Measurements from ENCODE around the gene CD82.

CD82 gene

GRCh38 chr11:44624761-44625221, 59.3 kb downstream of the CD82 start:
- no peak overlapping the region for H3K4me3 ChIP-seq (ENCODE audit: low read length)
- TF ChIP-seq ZNF274 (IDR thresholded peaks at IDR 0.05; ENCODE audit: low read depth, low read length): no peak

- H3K4me3 ChIP-seq (ENCODE audit: low read length): no peak overlapping the region
- no peak for TF ChIP-seq ZNF274 (IDR thresholded peaks at IDR 0.05; ENCODE audit: low read depth, low read length)
Measured at GRCh38 chr11:44625759-44626523, 60.5 kb downstream of the CD82 start.

GRCh38 chr11:44626645-44627044, 61.2 kb downstream of the CD82 start:
- no peak for TF ChIP-seq ZNF274 (IDR thresholded peaks at IDR 0.05; ENCODE audit: low read depth, low read length)
- H3K4me3 ChIP-seq (ENCODE audit: low read length): no peak overlapping the region

GRCh38 chr11:44627165-44627789, 61.8 kb downstream of the CD82 start:
- no peak for TF ChIP-seq ZNF274 (IDR thresholded peaks at IDR 0.05; ENCODE audit: low read depth, low read length)
- H3K4me3 ChIP-seq (ENCODE audit: low read length): no peak overlapping the region

GRCh38 chr11:44627911-44628729, 62.7 kb downstream of the CD82 start:
- no peak for TF ChIP-seq ZNF274 (IDR thresholded peaks at IDR 0.05; ENCODE audit: low read depth, low read length)
- H3K4me3 ChIP-seq (ENCODE audit: low read length): no peak overlapping the region

GRCh38 chr11:44628730-44629700, 63.6 kb downstream of the CD82 start:
- TF ChIP-seq ZNF274 (IDR thresholded peaks at IDR 0.05; ENCODE audit: low read depth, low read length): no peak
- no peak overlapping the region for H3K4me3 ChIP-seq (ENCODE audit: low read length)

- no peak for TF ChIP-seq ZNF274 (IDR thresholded peaks at IDR 0.05; ENCODE audit: low read depth, low read length)
- no peak overlapping the region for H3K4me3 ChIP-seq (ENCODE audit: low read length)
Measured at GRCh38 chr11:44629732-44630345, 64.4 kb downstream of the CD82 start.

GRCh38 chr11:44630511-44631210, 65.2 kb downstream of the CD82 start:
- no peak for TF ChIP-seq ZNF274 (IDR thresholded peaks at IDR 0.05; ENCODE audit: low read depth, low read length)
- no peak overlapping the region for H3K4me3 ChIP-seq (ENCODE audit: low read length)

- no peak overlapping the region for H3K4me3 ChIP-seq (ENCODE audit: low read length)
- no peak for TF ChIP-seq ZNF274 (IDR thresholded peaks at IDR 0.05; ENCODE audit: low read depth, low read length)
Measured at GRCh38 chr11:44631831-44632230, 66.4 kb downstream of the CD82 start.

- no peak for TF ChIP-seq ZNF274 (IDR thresholded peaks at IDR 0.05; ENCODE audit: low read depth, low read length)
- H3K4me3 ChIP-seq (ENCODE audit: low read length): no peak overlapping the region
Measured at GRCh38 chr11:44632466-44633123, 67.1 kb downstream of the CD82 start.

- TF ChIP-seq ZNF274 (IDR thresholded peaks at IDR 0.05; ENCODE audit: low read depth, low read length): no peak
Measured at GRCh38 chr11:44633641-44634040, 68.2 kb downstream of the CD82 start.

More at GRCh38 chr11:44633641-44634040, 68.2 kb downstream of the CD82 start:
- H3K4me3 ChIP-seq (ENCODE audit: low read length): no peak overlapping the region
